ENCODE data around the gene HNRNPUL1.

DNA sequence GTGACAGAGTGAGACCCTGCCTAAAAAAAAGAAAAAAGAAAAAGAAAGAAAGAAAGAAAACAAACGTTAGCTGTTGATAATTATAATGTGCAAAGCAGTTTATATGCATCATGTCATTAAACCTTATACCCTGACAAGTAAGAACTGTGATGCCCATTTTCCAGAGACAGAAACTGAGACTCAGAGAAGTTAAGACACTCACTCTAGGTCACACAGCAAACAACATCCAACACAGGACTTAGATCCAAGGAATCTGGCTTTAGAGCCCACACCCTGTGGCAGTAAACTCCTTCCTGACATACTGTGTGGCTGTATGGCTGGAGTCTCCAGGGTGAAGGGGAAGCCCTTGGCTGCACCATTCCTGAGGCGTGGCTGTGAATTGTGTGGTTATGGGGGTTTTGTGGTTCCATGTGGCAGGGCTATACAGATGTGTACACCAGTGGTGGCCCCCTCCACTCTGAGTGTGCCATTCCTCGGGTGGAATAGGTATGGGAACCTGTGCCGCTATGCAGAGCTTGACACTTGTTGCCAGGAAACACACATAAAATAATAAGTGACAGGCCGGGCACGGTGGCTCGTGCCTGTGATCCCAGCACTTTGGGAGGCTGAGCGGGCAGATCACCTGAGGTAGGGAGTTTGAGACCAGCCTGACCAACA is 29.5 kb upstream of the HNRNPUL1 start:
- TF ChIP-seq, protein P1, sequence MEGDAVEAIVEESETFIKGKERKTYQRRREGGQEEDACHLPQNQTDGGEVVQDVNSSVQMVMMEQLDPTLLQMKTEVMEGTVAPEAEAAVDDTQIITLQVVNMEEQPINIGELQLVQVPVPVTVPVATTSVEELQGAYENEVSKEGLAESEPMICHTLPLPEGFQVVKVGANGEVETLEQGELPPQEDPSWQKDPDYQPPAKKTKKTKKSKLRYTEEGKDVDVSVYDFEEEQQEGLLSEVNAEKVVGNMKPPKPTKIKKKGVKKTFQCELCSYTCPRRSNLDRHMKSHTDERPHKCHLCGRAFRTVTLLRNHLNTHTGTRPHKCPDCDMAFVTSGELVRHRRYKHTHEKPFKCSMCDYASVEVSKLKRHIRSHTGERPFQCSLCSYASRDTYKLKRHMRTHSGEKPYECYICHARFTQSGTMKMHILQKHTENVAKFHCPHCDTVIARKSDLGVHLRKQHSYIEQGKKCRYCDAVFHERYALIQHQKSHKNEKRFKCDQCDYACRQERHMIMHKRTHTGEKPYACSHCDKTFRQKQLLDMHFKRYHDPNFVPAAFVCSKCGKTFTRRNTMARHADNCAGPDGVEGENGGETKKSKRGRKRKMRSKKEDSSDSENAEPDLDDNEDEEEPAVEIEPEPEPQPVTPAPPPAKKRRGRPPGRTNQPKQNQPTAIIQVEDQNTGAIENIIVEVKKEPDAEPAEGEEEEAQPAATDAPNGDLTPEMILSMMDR (conservative IDR thresholded peaks at IDR 0.05): no peak
- TF ChIP-seq ZFX (IDR thresholded peaks at IDR 0.05): no peak

Data from C4-2B (cell line).